Measurements from ENCODE around the gene PAX6.

Gene PAX6

DNA sequence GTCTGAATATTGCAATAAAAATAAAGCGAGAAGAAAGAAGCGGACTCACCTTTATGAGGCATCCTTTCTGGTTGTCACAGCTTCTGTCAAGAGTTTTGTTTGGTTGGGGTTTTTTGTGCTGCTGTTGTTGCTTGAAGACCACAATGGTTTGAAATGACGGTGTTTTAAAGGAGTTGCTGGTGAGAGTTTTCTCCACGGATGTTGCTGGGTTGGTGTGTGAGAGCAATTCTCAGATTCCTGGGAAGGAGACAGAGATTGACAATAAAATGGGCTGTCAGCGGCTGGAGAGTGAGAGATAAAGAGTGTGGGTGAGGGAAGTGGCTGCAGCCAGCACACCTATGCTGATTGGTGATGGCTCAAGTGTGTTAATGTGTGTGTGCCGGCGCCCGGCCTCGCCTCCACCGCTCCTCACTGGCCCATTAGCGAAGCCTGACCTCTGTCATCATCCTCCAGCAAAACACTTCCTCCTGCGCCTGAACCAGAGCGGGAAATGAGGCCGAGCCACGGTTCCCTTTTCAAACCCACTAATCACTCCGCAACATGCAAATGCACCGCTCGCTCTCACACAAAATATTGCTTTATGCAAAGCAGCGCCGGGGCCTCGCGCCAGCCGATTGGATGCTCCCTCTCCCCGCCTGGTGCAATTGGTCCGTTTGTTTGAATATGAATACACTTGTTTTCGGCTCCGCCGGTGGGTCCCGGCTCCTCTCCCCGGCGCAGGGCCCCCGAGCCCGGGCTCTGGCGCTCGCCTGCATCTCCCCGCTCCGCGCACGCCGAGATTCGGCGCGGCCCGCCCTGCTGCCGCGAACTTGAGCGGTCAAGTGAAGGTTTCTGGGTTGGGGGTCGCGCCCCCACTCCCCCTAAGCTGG is at the start of gene PAX6:
Gene PAX6, minus strand, starts transcription at position 544 of the 869 bp plus-strand sequence. CDS start 4,911 bp downstream, outside the sequence.
- no peak for DNase-seq (ENCODE audit: low spot score)

DNA sequence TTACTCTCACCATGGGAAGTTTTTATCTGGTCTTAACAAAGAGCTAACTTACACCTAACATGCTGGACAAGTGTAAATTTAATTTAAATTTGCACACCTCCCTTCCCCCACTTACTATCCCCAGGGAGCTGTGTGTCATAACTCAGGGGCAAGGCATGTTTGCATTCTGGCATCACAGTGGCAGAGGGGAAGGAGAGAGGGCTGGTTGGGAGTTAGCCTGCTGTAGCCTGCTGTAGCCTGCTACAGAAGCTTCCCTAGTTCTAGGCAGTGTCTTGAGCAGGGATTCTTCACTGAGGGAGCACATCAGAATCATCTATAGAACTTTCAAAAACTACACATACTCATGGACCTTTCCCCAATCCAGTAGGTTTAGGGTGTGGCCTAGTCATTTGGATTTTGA is 49.3 kb upstream of the PAX6 start:
- no peak for DNase-seq (ENCODE audit: low spot score)

DNA sequence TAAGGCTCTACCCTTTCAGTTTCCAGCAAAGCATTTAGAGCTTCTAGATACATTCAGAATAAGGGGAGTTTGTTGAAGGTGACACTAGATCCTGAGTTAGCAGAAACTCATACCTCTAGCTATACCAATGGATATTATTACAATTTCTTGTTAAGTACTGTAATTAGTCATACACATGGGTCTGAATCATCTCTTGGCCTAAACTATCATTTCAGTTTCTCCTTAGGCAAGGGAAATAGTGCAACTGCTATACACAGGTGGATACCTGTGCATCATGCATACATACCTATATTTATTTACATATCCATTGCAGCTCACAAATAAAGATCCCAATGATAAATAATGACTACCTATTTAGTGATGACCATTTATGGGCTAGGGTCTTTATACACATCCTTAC is 45.1 kb upstream of the PAX6 start:
- peak; percentile 19 for DNase-seq (ENCODE audit: low spot score)

DNA sequence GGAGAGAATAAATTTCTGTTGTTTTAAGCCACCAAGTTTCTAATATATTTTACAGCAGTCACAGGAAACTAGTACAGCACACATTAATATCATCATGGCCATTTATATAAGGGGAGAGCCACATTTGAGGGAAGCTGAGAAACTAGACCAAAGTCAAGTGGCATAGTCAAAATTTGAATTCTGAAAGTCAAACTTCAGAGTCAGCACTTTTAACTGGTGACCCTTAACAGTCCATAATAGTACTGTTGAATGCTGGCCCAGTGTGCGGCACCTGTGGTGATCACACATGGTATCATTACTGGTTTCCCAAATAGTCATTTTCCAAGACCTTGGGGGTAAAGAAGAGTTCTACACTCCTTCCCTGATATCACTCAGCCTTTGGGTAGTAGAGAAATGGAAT is 44.3 kb upstream of the PAX6 start:
- no peak for DNase-seq (ENCODE audit: low spot score)

DNA sequence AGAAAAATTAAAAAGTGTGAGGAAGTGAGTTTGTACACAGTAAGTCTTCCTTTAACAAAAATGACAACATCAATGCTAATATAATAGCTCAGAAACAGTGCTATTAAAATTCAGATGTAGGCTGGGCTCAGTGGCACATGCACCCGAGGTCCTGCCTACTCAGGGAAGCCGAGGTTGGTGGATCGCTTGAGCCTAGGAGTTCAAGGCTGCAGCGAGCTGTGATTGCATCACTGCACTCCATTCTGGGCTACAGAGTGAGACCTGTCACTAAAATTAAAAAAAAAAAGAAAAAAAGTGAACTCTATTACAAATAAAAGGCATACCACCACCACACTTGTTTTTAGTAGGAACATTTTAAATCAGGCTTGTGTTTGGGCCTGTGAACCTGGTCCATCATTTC is 39.2 kb upstream of the PAX6 start:
- no peak for DNase-seq (ENCODE audit: low spot score)

DNA sequence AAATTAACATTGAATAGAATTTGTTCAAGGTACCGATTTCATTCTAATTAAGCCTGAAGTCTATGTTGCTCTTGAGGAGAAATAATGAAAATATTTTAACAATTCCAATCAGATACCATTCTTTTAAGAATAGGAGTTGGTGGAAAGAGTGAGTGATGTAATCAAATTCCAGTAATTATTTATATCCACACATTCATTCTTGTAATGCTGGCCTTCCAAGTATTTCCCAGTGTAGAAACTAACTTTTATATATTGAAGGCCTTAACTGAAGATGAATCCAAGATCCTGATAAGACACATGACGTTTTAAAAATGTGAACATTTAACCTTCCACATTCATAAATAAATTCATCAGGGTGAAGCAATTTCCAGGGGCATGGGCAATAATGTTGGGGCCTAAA is 36.6 kb upstream of the PAX6 start:
- DNase-seq (ENCODE audit: low spot score): no peak

DNA sequence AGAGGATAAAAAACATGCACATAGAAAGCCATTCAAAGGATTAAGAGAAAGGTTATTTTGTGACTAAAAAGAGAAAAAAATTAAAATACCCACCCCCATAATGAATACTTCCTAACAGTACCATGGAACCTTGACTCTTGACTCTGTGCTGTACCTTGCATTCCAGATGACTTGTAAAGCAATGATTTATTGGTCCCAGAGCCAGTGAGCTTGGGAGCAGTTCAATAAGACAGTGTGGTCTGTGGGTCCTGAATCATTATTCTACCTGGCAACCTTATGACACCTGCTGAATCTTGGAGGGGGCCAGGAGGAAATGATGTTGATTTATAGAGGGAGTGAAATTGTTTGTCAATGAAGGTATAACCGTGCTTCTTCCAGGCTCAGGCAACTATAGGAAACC is 34.2 kb upstream of the PAX6 start:
- no peak for DNase-seq (ENCODE audit: low spot score)

DNA sequence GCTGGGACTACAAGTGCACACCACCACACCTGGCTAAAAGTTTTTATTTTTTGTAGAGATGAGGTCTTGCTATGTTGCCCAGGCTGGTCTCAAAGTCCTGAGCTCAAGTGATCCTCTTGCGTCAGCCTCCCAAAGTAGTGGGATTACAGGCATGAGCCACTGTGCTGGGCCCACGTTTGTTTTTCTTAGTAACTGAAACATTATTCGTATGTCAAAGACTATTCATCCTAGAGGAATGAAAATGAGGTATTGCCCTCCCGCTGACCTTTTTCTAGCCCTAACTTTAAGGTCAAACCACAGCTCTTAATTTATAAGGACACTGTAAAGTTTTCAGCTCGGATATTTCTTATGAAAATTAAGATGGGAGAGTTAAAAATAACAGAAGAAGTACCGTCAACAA is 33.2 kb upstream of the PAX6 start:
- DNase-seq (ENCODE audit: low spot score): peak; percentile 64

DNA sequence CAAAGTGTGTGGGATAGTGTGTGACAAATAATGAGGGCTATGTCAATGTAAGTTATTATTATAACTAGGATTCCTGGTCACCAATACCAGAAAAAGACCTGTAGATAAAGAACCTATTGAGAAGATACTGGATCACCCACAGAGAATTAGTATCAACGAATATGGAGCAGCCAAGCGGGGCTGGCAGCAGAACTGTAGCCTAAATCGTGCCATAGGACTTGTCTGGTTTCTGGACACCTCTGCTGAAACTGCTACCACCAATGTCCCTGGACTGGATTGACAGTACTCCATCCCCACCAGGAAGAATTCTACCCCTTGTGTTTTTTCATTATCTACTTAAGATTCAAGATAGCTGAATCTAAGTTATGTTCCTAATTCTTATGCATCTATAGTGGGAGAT is 30.3 kb upstream of the PAX6 start:
- no peak for DNase-seq (ENCODE audit: low spot score)

DNA sequence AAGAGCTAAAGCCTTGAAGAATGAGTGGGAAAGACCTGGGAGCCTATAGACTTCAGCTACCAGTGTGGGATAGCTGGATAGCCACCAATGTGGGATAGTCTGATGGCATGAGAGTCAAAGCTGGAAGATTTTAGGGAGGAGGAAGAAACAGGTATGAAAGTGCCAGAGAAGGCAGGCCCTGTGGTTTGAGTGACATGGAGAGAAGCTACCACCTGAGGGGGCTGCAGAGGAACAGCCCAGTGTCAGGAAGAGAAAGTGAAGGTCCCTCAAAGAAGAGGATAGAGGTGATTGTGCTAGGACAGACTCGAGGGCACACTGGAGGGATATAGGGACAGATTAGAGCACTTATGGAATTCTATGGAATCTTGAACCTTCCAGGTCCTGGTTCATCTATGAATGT is 23.1 kb upstream of the PAX6 start:
- DNase-seq (ENCODE audit: low spot score): no peak

DNA sequence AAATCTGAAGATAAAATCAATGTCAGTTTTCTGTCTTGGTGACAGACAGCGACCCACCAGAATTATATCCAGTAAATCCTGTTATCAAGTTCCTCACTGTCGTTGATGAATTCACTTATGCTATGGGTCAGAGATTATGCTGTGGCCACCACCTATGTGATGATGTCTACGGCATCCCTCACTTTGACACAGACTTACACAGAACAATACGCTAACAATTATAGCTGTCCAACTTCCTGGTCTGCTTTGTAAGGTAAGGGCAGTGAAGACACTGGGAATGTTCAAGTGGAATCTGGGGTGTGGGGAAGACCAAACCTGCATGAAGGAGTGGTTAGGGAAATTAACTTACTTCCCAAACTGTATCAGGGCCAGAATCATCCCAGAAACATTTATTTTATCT is 19.3 kb upstream of the PAX6 start:
- DNase-seq (ENCODE audit: low spot score): no peak

DNA sequence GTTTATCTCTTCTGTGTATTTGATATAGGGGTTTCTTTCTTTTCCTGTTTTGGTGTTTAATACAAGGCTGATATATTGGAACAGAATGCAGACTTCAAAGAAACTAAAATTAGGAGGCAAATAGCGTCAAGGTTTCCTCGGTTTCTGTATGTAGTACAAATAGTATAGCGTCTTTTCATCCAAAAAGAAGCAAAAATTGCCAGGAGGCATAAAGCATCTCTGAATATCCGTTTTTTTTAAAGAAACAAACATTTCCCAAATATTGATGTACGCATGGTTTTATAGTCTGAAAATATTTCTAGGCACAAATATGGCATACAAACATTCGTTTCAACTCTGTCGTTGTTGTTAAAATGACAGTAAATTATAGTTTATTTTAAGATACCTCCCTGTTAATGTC is 17.1 kb upstream of the PAX6 start:
- no peak for DNase-seq (ENCODE audit: low spot score)

DNA sequence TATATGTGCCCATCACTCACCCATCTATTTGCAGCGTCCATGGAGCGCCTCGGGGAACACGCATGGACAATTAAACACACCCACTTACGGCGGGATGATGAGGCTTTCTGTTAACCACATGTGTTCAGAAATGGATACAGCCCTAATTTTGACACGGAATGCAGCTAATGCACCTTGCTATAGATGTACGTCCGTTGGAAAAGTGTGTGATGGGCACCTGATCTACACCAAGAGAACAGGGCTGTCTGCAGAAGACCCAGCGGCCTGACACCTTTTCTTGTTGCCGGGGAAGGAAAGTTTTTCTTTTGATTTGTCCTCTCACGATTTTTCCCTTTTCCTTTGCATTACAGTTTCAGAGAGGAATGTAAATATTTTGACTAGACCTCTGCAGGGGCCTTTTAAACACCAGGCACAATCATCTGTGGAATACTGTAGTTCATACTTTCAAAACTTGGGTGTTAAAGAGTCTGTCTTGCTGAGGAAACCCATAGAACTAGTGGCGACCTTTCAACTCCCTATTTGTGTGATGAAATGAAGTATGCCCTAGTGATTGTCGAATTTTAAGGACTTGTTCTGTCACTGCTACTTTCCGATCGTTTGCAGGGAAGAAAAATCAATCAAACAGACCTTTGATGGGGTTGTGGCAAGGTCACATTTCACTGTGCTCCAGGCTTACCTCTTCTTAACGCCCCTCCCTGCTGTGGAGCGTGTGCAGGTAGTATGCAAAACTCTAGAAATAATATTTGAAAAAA is 16.5 kb upstream of the PAX6 start:
- no peak for DNase-seq (ENCODE audit: low spot score)

DNA sequence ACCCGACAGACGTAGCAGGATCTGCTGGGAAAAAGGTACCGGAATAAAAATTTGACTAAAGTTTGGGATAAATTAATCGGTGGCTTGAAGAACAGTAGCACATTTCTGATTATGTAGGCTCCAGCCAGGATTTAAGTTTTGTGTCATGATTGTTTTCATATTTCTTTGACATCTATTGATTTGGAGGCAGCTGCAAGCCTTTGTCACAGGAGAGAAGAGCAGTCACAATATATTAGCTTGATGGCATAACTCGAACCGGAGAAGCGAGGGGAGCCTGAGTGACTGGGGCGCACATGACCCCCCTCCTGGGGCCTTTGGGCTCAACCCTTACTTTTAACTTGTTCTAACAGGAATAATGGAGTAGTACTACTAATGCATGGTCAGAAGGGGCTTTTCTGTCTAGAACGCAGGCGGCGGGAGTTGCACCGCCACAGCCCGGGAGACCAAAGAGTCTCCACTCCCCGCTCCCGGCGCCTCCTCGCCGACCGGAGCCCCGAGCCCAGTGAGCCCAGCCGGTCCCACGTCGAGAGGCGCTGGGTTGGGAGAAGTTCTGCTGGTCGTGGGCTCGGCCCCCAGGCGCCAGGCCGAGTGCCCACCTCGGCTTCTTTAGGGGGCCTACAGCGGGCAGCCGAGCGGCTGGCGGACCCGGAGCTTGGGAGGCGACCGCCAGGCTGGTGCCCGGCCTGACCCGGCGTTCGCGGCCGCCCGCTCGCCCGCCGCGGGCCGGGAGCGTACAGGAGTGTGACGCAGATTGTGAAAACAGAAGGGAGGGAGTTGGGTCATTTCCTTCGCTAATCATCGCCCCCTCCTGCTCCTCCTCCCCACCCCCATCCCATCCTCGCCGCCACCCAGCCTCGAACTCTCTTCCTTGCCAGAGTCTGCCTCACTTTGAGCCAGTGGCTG is 15.7 kb upstream of the PAX6 start:
- no peak for DNase-seq (ENCODE audit: low spot score)

DNA sequence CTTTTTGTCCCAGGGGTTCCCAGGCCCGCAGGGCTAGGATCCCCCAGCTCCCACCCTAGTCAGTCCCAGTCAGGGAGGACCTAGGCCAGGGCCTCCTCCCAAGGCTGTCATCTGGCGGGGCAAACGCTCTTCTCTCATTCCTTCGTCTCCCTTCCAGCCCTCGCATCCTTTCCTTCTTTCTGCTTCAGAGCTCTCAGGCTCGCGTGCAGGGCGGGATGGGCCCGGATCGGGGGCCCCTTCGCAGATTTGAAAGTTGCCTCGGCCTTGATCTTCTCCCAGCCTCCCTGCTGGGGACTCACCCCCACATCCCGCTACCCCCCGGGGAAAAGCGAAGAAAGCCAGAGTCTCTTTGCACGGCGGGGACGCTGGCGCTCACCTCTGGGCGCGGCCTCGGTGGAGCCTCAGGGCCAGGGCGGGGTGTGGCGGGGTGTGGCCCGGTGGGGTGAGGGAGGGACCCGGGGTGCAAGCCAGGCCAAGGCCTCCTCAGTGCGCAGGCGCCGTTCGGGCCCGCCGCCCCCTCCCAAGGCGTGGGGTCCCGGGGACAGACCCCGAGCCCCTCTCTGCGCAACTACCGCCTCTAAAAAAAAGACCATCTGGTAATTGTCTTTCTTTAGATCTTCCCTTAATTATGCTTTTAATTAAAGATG is 14.8 kb upstream of the PAX6 start:
- DNase-seq (ENCODE audit: low spot score): no peak

DNA sequence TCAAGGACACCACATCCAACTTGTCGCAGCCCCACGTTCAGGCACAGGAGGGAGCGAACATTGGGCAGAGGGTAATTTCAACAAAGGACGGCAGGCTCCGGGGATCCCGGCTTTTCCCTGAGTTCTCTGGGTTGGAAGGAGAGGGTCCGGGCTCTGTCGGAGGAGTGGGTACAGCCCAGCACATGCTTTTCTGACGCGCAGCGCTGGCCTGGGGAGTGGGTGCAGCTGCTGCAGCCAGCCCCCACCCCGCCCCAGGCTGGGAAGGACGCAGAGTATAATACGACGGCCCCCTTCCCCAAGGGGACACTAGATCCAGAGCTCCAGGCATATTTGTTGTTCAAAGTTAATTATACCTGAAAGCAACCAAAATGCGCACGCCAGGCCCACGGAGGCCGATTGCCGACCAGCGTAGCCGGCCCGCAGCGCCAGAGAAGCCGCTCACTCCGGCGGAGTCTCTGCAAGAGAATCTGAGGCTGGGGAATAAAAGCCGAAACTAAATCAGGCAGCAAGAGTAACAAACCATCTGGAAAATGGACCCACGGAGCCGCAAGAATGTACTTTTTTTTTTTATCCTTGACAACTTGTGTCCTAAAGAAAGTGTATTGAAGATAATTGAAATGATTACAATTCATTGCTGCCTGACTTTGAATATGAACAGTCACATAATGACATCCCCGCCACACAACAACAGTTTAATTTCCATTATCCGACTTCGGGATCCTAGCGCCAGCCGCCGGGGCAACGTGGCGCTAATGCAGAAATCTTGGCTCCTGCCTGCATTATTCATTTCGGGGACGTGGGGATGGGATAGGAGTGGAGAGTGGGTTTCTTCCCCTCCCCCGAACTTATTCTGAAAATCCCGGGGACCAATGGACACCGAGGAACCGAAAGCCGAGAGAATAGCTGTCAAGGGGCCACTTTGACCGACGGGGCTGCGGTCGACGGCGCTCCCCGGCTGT is 14.0 kb upstream of the PAX6 start:
- DNase-seq (ENCODE audit: low spot score): no peak

DNA sequence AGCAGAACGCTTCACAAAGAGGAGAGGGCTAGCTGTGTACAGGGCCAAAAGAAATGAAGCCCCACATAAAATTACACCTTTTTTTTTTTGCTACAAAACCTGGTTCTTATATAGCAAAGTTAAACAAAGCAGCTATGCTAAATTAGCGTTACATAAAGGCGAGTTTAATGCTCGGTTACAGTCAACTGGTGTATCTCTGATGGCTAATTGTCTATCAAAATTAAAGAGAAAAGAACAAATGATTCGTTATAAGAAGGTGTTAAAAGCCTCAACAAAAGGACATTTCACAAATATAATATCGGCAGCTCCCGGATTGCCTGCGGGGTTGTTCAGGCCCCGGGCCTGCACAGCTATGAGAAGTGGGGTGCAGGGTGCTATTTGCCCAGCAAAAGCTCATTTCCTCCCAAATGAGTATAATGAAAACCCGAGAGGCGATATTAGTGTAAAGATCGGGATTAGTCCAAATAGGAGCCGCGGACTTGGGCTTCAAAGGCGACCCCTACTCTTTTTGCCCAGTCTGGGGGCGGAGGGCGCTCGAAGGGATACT is 13.3 kb upstream of the PAX6 start:
- no peak for DNase-seq (ENCODE audit: low spot score)

DNA sequence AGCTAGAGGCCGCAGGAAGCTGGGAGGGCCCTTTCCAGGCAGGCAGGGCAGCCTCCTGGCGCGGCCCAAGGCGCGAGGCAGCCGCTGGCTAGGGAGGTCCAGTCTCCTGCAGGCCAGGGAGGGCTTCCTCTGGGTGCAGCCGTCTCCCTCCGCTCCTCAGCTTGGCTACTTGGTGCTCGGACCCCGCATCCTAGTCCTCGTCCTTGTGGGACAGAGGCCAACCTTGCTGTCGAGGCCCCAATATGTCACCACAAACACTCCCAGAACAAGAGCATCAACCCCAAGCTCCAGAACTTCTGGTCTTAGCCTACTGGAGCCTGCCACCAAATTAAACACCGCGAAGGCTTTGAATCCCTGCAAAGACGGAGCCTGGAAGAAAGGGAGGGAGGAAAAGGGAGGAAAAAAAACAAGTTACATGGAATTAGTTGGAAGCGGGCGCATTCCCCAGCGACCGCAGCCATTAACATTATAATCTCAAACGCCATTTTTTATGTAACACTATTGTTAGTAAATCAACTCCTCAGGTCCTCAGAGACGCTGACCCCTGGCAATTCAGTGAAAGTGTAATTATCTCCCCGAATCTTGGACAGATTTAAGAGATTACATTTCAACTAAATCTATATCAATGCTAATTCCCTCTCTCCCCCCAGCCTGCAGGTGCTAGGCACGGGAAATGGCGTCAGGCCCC is 12.7 kb upstream of the PAX6 start:
- no peak for DNase-seq (ENCODE audit: low spot score)

DNA sequence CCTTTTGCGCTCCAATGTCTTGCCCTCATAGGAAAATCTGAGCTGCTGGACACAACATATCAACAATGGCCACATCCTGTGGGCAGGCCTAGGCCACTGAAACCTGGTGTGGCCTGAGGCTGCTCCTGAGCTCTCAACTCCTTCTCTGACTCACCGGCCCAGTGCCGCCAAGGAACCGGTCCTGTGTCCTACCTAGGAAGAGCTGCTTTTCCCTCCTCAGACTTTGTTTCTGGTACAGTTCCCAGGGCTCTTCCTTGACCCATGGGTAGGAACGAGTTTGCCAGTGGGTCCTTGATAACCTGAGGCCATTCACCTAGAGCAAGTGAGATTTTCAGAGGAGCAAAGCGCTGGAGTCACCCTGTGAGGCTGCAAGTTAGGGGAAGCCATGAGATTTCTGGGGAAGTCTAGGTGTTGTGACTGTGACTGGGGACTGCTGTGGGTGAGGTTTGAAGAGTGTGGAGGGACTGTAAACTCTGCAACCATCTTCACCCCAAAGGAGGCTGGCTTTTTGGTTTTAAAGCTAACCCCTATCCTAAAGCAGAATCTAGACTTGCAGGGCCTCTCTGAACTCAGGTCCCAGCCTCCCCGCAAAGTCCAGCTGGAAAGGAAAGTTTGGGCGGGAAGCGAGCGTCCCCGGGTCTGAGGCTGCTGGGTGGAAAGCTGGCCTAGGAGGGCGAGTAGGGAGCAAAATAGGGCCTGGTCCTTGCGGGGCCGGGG is 12.0 kb upstream of the PAX6 start:
- no peak for DNase-seq (ENCODE audit: low spot score)

Data from RKO (cell line).